GM23338 (cell line): ENCODE data around the gene HDHD3. TPM values are rescaled to one million over a fixed set of nuclear protein-coding genes. Genes with fewer than 3 reads are reported as not detected.

ENCODE experiments used
- ATAC-seq: fragments of 200-7000 bp; cut with Tn5 transposase; 3 replicates; pipeline ENCODE4 v1.9.1; 2020
- DNase-seq: peaks from one replicate; pipeline ENCODE4 v3.0.0-alpha.2; 2015; ENCODE audit warnings: low spot score
- H2AFZ ChIP-seq: fragments of 200-600 bp; sonication (generic); 2 replicates; pipeline ENCODE4 v1.8.0; 2016; ENCODE audit warnings: antibody characterized with exemption, mild to moderate bottlenecking, moderate library complexity
- H3F3A ChIP-seq: fragments of 200-600 bp; sonication (generic); replicated peaks from 2 replicates; pipeline ENCODE4 v1.8.0; 2017; ENCODE audit warnings: antibody characterized with exemption, mixed run types, low read depth
- H3K27ac ChIP-seq: fragments of 200-600 bp; sonication (generic); 2 replicates; pipeline ENCODE4 v1.6.1; 2016; ENCODE audit warnings: low read depth
- H3K27me3 ChIP-seq: fragments of 200-600 bp; sonication (generic); 2 replicates; pipeline ENCODE4 v1.8.0; 2016; ENCODE audit warnings: mild to moderate bottlenecking, mixed run types, moderate library complexity; ENCODE audit not compliant: insufficient read depth
- H3K36me3 ChIP-seq: fragments of 200-600 bp; sonication (generic); 2 replicates; pipeline ENCODE4 v1.8.0; 2016; ENCODE audit warnings: mild to moderate bottlenecking; ENCODE audit not compliant: insufficient read depth
- H3K4me1 ChIP-seq: fragments of 200-600 bp; sonication (generic); 2 replicates; pipeline ENCODE4 v1.8.0; 2016; ENCODE audit warnings: mild to moderate bottlenecking, moderate library complexity; ENCODE audit not compliant: insufficient read depth
- H3K4me2 ChIP-seq: fragments of 200-600 bp; sonication (generic); 2 replicates; pipeline ENCODE4 v1.7.1; 2017; ENCODE audit warnings: mixed run types
- H3K4me3 ChIP-seq: fragments of 200-600 bp; sonication (generic); 2 replicates; pipeline ENCODE4 v1.6.1; 2016; ENCODE audit warnings: mixed run types
- H3K79me2 ChIP-seq: fragments of 200-600 bp; sonication (generic); replicated peaks from 2 replicates; pipeline ENCODE4 v1.8.0; 2017; ENCODE audit warnings: mild to moderate bottlenecking; ENCODE audit not compliant: insufficient read depth
- H3K9me2 ChIP-seq: fragments of 200-600 bp; sonication (generic); 2 replicates; pipeline ENCODE4 v1.8.0; 2017; ENCODE audit not compliant: insufficient read depth
- H4K20me1 ChIP-seq: fragments of 200-600 bp; sonication (generic); replicated peaks from 2 replicates; pipeline ENCODE4 v1.8.0; 2017; ENCODE audit warnings: mild to moderate bottlenecking; ENCODE audit not compliant: insufficient read depth
- H3K27ac Mint-ChIP-seq: 2 replicates; pipeline ENCODE4 v1.8.0; 2020; ENCODE audit warnings: inconsistent platforms, mild to moderate bottlenecking, moderate library complexity, mixed read lengths
- H3K27me3 Mint-ChIP-seq: 3 replicates; pipeline ENCODE4 v1.8.0; 2022; ENCODE audit warnings: low read depth, mild to moderate bottlenecking, moderate library complexity, mixed read lengths, inconsistent platforms; ENCODE audit not compliant: insufficient read depth, poor library complexity
- H3K36me3 Mint-ChIP-seq: 3 replicates; pipeline ENCODE4 v1.8.0; 2021; ENCODE audit warnings: low read depth, mild to moderate bottlenecking, inconsistent platforms, moderate library complexity, mixed read lengths
- H3K4me1 Mint-ChIP-seq: 3 replicates; pipeline ENCODE4 v1.8.0; 2020; ENCODE audit warnings: mild to moderate bottlenecking, inconsistent platforms, mixed read lengths
- H3K4me3 Mint-ChIP-seq: 3 replicates; pipeline ENCODE4 v1.8.0; 2021; ENCODE audit warnings: moderate library complexity, mild to moderate bottlenecking, inconsistent platforms, mixed read lengths
- H3K9me3 Mint-ChIP-seq: 3 replicates; pipeline ENCODE4 v1.8.0; 2020; ENCODE audit warnings: moderate library complexity, mild to moderate bottlenecking, inconsistent platforms, mixed read lengths
- CREB1 ChIP-seq: fragments of 250-450 bp; sonication (Bioruptor Pico); IDR thresholded peaks from 2 replicates; pipeline ENCODE4 v1.5.0; 2020; ENCODE audit warnings: low read depth, mild to moderate bottlenecking, moderate library complexity
- EZH2 ChIP-seq: fragments of 200-600 bp; sonication (generic); IDR thresholded peaks from one replicate; pipeline ENCODE4 v1.8.0; 2017; ENCODE audit warnings: antibody characterized with exemption, mild to moderate bottlenecking, low read depth; ENCODE audit not compliant: unreplicated experiment
- EZH2phosphoT487 ChIP-seq: fragments of 200-600 bp; sonication (generic); IDR thresholded peaks from one replicate; pipeline ENCODE4 v1.8.1; 2018; ENCODE audit warnings: antibody characterized with exemption; ENCODE audit not compliant: unreplicated experiment
- JUNB ChIP-seq: IDR thresholded peaks from one replicate; pipeline ENCODE4 v1.6.1; 2016; ENCODE audit warnings: antibody characterized with exemption; ENCODE audit not compliant: unreplicated experiment
- NANOG ChIP-seq: IDR thresholded peaks from 2 replicates; pipeline ENCODE4 v1.6.1; 2016; ENCODE audit warnings: antibody characterized with exemption, borderline replicate concordance
- POLR2AphosphoS5 ChIP-seq: IDR thresholded peaks from 2 replicates; pipeline ENCODE4 v1.6.1; 2016; ENCODE audit warnings: antibody characterized with exemption, low read depth
- ZNF114 ChIP-seq: fragments of 250-450 bp; sonication (Bioruptor Pico); IDR thresholded peaks from 2 replicates; pipeline ENCODE4 v1.5.0; 2020; ENCODE audit warnings: mild to moderate bottlenecking, moderate library complexity
- ZNF331 ChIP-seq: fragments of 250-450 bp; sonication (Bioruptor Pico); IDR thresholded peaks from 2 replicates; pipeline ENCODE4 v1.5.0; 2020; ENCODE audit warnings: low read depth, mild to moderate bottlenecking, moderate library complexity
- polyA plus RNA-seq: library from polyadenylated mRNA; unstranded; fragments of >200 nt; fragmentation: Nextera tagmentation; extraction: Ambion mirVana; gene quantifications from 2 replicates; pipeline ENCODE4 v1.2.1, GENCODE V29; 2016
- total RNA-seq: library from RNA; depleted of rRNA; stranded (reverse); fragments of >200 nt; shearing (Covaris generic); gene quantifications from 2 replicates; pipeline ENCODE4 v1.2.3, GENCODE V29; 2014
- TF ChIP-seq, protein P1 (sequence below): IDR thresholded peaks from 2 replicates; pipeline ENCODE4 v1.6.1; 2016; ENCODE audit warnings: antibody characterized with exemption
- TF ChIP-seq, protein P2 (sequence below): IDR thresholded peaks from one replicate; pipeline ENCODE4 v1.6.1; 2018; ENCODE audit warnings: antibody characterized with exemption; ENCODE audit not compliant: unreplicated experiment
- TF ChIP-seq, protein P3 (sequence below), 2 experiments: fragments of 200-600 bp in 1 of 2; sonication (generic) in 1 of 2; conservative IDR thresholded peaks; 2 replicates each; pipeline versions ENCODE4 v1.5.1 to v1.6.1; 2016 to 2017; ENCODE audit warnings: antibody characterized with exemption in 2 of 2, low read depth in 2 of 2, mild to moderate bottlenecking in 2 of 2, moderate library complexity in 1 of 2

Gene HDHD3
- total and polyA plus RNA-seq, 2 experiments from 2014 or later = 9.5 to 17.7 TPM

DNA sequence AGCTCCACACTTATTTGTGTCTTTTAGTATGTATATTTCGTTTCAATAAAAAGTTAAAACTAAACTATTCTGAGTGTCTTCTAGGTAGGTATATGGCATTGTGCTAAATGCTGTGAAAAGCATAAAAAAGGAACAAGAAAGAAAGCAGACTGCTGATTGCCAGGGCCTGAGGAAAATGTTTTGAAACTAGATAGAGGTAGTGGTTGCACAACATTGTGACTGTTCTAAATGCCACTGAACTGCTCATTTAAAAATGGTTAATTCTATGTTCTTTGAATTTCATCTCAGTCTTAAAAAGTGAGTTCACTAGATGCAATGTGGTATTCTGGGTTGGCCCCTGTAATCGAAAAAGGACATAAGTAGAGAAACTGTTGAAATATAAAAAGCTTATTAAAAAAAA is 26.9 kb upstream of the HDHD3 start (continued):
- TF ChIP-seq, protein P1, sequence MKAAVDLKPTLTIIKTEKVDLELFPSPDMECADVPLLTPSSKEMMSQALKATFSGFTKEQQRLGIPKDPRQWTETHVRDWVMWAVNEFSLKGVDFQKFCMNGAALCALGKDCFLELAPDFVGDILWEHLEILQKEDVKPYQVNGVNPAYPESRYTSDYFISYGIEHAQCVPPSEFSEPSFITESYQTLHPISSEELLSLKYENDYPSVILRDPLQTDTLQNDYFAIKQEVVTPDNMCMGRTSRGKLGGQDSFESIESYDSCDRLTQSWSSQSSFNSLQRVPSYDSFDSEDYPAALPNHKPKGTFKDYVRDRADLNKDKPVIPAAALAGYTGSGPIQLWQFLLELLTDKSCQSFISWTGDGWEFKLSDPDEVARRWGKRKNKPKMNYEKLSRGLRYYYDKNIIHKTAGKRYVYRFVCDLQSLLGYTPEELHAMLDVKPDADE = no peak
- TF ChIP-seq, protein P2, sequence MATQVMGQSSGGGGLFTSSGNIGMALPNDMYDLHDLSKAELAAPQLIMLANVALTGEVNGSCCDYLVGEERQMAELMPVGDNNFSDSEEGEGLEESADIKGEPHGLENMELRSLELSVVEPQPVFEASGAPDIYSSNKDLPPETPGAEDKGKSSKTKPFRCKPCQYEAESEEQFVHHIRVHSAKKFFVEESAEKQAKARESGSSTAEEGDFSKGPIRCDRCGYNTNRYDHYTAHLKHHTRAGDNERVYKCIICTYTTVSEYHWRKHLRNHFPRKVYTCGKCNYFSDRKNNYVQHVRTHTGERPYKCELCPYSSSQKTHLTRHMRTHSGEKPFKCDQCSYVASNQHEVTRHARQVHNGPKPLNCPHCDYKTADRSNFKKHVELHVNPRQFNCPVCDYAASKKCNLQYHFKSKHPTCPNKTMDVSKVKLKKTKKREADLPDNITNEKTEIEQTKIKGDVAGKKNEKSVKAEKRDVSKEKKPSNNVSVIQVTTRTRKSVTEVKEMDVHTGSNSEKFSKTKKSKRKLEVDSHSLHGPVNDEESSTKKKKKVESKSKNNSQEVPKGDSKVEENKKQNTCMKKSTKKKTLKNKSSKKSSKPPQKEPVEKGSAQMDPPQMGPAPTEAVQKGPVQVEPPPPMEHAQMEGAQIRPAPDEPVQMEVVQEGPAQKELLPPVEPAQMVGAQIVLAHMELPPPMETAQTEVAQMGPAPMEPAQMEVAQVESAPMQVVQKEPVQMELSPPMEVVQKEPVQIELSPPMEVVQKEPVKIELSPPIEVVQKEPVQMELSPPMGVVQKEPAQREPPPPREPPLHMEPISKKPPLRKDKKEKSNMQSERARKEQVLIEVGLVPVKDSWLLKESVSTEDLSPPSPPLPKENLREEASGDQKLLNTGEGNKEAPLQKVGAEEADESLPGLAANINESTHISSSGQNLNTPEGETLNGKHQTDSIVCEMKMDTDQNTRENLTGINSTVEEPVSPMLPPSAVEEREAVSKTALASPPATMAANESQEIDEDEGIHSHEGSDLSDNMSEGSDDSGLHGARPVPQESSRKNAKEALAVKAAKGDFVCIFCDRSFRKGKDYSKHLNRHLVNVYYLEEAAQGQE = no peak
- TF ChIP-seq EZH2 (no peak), JUNB (no peak), EZH2phosphoT487 (no peak), NANOG (no peak), POLR2AphosphoS5 (no peak), CREB1 (CRISPR knock-in tag) (no peak), ZNF114 (CRISPR knock-in tag) (no peak), ZNF331 (CRISPR knock-in tag) (no peak)

DNA sequence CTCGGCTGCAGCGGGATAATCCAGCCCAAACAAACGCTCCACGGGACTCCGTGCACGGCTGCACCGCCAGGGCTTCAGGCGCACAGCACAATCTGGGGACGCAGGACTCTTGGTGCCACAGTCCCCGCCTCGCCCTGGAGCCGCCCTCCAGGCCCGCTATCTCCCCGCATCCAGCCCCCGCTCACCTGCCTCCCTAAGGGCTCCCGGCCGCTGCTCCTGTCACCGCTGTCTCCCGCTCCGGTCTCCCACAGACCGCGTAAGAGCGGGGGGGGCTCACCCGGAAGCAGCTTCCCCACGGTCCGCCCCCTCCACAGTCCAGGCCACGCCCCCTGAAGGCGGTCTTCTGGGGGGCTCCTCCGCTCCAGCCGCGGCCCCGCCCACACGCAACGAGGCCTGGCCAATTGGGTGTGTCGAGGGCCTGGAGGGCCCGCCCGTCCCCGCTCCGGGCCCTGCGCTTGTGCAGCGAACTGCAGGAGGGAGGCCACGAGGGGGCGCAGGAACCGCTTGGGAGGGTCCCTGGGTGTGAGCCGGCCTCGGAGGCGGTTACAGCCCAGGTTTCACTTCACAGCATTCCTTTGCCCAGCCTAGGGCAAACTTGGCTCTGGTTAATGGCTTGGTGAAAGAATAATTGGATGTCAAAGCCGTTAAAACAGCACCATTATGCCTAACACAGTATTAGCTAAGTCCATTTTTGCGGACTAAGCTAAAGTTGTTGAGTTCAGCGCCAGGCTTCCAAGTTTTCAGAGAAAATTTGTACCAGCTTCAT is 24.4 kb upstream of the HDHD3 start, which contains the start of gene ALAD:
TSS of gene ALAD (minus strand) at position 258 of the 766 bp plus-strand sequence. CDS start 7,725 bp downstream, outside the sequence.
- H3K4me3 Mint-ChIP-seq = peak within 1 kb of the TSS; percentile 85
- peaks cover 4% of the 10 kb centered on the region; the same call in 2 of the 3 replicates for H3K4me1 Mint-ChIP-seq
- Histone ChIP-seq H3K4me1 (no peaks in the 10 kb centered on the region), H3K36me3 (no peaks in the 10 kb centered on the region), H3K79me2 (no peaks in the 10 kb centered on the region), H3K27ac (peak within 1 kb of the TSS; percentile 81), H4K20me1 (no peaks in the 10 kb centered on the region), H3K27me3 (no peaks in the 10 kb centered on the region), H2AFZ (peak within 1 kb of the TSS; percentile 93), H3K4me3 (peak within 1 kb of the TSS; percentile 92), H3K9me2 (no peaks in the 10 kb centered on the region), H3K4me2 (peak within 1 kb of the TSS; percentile 79), H3F3A (0 out of 2 replicates have a peak, but pooled peaks cover 3% of the 10 kb centered on the region)
- no peaks in the 10 kb centered on the region; the same call in 2 of the 3 replicates for H3K9me3 Mint-ChIP-seq
- peak; percentile 72 for TF ChIP-seq POLR2AphosphoS5
- TF ChIP-seq, protein P1 = no peak; the same call in 1 of the 2 replicates
- TF ChIP-seq, protein P3, sequence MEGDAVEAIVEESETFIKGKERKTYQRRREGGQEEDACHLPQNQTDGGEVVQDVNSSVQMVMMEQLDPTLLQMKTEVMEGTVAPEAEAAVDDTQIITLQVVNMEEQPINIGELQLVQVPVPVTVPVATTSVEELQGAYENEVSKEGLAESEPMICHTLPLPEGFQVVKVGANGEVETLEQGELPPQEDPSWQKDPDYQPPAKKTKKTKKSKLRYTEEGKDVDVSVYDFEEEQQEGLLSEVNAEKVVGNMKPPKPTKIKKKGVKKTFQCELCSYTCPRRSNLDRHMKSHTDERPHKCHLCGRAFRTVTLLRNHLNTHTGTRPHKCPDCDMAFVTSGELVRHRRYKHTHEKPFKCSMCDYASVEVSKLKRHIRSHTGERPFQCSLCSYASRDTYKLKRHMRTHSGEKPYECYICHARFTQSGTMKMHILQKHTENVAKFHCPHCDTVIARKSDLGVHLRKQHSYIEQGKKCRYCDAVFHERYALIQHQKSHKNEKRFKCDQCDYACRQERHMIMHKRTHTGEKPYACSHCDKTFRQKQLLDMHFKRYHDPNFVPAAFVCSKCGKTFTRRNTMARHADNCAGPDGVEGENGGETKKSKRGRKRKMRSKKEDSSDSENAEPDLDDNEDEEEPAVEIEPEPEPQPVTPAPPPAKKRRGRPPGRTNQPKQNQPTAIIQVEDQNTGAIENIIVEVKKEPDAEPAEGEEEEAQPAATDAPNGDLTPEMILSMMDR (conservative IDR thresholded peaks at IDR 0.05; ENCODE audit: low read depth in 2 of 2) = peak; percentile 90 to 98
- peak; percentile 62 for TF ChIP-seq CREB1 (CRISPR knock-in tag)
- peaks cover 10% of the 10 kb centered on the region for H3K27me3 Mint-ChIP-seq
- no peak within 1 kb of the TSS; the same call in 1 of the 2 replicates for H3K27ac Mint-ChIP-seq
- ATAC-seq (peak; percentile 96), DNase-seq (peak; percentile 99)
- no peaks in the 10 kb centered on the region; the same call in 2 of the 3 replicates for H3K36me3 Mint-ChIP-seq
